Coronary artery (tissue), 2 donors: Measurements from ENCODE around the gene ZSCAN23.
A peak's percentile ranks its signal among the peaks of the same experiment; 100 is the strongest.

Source experiments
- DNase-seq: peaks from one replicate; pipeline ENCODE4 v3.0.0-alpha.2; 2017; ENCODE audit warnings: low spot score
- H3K27ac ChIP-seq, 2 donors: fragments of 200-600 bp; sonication (generic); one replicate each; pipeline ENCODE4 v1.5.1; 2016 to 2019
- H3K4me3 ChIP-seq: fragments of 200-600 bp; sonication (generic); 2 replicates; pipeline ENCODE4 v1.5.1; 2016; ENCODE audit warnings: mild to moderate bottlenecking, moderate library complexity
- CTCF ChIP-seq: fragments of 200-600 bp; sonication (generic); IDR thresholded peaks from one replicate; pipeline ENCODE4 v1.5.1; 2019; ENCODE audit warnings: antibody characterized with exemption

The ZSCAN23 gene

GRCh38 chr6:28443112-28443773 lies at the start of gene ZSCAN23:
Gene ZSCAN23, minus strand, starts transcription at chr6:28443491. Its CDS starts 7,225 bp downstream, at chr6:28436266.
- H3K4me3 ChIP-seq = peak within 1 kb of the TSS; percentile 96
- peak within 1 kb of the TSS; percentile 41 to 64 for H3K27ac ChIP-seq
- no peak for TF ChIP-seq CTCF
- DNase-seq = peak; percentile 80

DNA sequence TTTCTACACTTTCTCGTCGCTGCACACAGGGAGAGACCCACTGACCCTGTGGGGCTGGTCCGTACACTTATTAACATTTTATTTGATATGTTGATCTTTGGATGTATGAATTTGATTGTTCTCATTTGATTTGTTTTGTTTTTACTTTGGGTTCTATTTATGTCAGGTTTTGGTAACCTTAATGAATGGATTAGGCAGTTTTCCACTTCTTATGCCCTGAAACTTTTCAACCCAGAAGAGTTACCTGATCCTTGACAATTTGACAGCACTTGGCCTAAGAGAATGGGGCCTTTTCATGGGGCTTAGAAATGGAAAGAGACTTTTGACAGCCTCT lies 48.7 kb upstream of the ZSCAN23 start:
- TF ChIP-seq CTCF = no peak
- Histone ChIP-seq H3K27ac (no peak overlapping the region), H3K4me3 (no peak overlapping the region)
- DNase-seq = no peak

- DNase-seq = no peak
- peak overlapping the region; percentile 62 for H3K4me3 ChIP-seq
- no peak for TF ChIP-seq CTCF
- peak overlapping the region in 1 of 2 donors; percentile 11 for H3K27ac ChIP-seq
These were observed 47.1 kb upstream of the ZSCAN23 start for GRCh38 chr6:28490205-28490890.

DNA sequence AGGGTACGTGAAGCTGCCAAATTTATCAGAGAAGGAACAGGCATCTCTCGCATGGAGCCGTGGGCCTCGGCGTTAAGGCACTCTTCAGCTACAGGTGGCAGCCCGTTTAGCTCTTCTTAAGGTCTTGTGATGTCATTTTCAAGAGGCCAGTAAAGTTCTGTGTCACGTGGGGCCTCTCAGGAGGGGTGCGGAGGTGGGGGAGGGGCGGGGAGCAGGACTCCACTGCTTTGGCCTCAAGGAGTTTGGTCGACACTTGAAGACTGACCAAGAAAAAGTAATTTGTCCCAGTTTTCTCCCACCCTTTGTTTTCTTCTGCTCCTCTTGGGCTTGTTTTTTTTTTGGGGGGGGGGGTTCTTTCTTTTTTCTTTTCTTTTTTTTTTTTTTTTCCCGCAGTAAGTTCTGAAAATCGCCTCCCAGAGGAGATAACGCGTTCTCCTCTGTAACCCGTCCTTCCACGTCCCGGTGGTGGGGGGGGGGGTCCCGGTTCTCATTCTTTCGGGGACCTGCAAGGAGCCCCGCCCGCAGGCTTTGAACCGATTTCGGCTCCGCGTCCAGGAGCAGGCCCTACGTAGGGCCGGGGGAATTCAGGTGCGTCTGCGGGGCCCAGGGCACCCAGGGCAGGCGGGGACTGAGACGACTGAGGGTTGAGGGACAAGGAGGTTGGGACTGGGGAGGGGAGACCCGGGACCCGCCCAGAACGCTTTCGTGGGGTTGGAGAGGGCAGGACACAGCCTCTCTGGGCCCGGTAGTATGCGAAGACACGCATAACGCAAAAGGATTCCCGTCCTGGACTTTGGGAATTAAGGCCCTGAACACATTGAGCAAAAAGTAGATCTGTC lies 46.3 kb upstream of the ZSCAN23 start:
- DNase-seq = no peak
- TF ChIP-seq CTCF = no peak
- Histone ChIP-seq H3K4me3 (peak overlapping the region; percentile 62), H3K27ac (peak overlapping the region in 1 of 2 donors; percentile 11)

- TF ChIP-seq CTCF = no peak
- no peak overlapping the region for H3K27ac ChIP-seq
- DNase-seq = no peak
- peak overlapping the region; percentile 62 for H3K4me3 ChIP-seq
These were observed 45.6 kb upstream of the ZSCAN23 start for GRCh38 chr6:28488916-28489365.

DNA sequence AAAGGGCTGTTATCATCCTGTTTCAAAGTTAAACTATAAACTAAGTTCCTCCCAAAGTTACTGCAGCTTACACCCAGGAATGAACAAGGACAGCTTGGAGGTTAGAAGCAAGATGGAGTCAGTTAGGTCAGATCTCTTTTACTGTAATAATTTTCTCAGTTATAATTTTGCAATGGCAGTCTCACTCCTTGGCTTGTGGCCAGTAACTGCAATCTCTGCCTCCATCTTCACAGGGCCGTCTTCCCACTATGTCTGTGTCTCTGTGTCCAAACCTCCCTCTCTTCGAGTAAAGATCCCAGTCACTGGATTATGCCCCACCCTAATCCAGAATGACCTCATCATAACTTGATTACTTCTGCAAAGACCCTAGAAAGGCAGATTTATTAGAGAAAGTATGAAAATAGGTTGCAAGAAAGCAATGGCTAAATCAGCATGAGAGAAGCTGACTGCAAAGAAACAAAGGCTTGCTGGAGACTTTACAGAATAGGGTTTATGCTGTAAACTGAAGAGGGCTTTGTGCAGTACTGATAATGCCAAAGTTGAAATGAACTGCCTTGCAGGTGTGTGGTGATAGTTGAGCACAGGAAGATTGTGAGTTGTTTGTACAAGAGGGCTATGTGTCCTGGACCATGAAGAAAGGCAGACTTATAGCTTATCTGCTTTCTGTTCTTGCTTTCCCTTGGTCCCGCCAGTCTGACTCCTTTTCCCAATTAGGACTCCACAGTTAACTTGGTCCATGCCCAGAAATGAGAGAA lies 43.9 kb upstream of the ZSCAN23 start:
- no peak for TF ChIP-seq CTCF
- Histone ChIP-seq H3K27ac (no peak overlapping the region), H3K4me3 (no peak overlapping the region)
- no peak for DNase-seq
